ENCODE measurements around the gene CTR9.

The CTR9 gene

DNA sequence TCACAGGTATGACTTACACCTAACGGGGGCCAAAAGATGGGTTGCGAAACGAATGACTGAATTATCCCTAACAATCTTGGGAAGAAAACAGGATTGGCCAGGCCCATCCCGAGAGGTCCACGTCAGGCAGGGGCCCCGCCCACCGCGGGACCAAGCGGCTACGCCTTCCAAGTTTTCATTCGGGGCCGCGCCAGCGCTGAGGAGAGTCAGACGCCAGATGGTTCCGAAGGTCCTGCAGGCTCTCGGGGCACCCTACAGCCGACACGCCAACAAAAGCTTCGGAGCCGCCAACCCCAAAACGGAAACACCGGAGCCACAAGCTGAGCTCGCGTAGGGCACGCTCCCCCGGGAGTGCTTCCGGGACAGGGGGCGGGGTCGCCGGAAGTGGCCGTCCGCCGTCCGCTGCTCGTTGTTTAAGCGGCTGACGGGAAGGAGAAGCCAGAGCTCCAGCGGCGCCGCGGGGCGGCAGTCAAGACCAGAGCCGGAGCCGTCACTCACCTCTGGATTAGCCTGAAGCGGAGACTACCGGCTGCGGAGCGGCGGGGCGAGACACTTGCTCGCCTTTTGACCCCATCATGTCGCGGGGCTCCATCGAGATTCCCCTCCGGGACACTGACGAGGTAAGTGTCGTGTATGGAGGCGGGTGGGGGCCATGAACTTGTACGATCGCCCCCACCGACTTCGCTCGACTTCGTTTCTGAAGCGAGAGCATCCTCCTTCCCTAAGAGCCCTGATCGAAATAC lies at the start of gene CTR9:
Gene CTR9 (plus strand): TSS at position 409 of the 743 bp plus-strand sequence. CDS start 167 bp downstream, at position 576.
- FAIRE-seq: no peak

DNA sequence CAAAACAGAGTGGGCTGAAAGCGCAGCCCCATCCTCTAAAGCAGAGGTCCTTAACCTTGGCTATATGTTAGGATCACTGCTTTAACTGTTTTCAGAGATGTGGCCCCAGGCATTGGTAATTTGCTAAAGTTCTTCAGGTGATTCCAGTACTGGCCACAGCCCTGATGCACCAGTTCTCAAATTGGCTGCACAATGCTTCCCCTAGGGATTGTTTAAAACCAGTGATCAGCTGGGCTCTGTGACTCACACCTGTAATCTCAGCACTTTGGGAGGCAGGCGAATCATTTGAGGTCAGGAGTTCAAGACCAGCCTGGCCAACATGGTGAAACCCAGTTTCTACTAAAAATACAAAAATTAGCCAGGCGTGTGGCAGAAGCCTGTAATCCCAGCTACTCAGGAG lies 49.1 kb upstream of the CTR9 start:
- no peak for FAIRE-seq

DNA sequence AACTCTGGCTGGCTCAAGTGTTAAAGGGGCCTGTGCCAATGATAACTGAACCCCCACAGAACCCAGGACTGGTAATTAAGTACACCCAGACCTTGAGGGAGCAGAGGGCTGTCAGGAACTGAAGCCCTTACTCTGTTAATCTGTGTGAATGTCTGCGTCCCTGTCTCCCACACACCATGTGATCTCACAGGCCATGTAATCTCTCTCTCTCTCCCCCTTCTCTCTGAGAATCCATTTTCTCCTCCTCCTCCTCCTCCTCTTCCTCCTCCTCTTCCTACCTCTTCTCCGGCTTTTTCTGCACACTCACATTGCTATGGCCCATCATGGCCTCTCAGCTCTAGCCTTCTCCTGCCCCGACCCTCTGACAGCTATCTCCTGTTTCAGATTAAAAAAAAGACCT lies 42.9 kb upstream of the CTR9 start:
- no peak for FAIRE-seq

DNA sequence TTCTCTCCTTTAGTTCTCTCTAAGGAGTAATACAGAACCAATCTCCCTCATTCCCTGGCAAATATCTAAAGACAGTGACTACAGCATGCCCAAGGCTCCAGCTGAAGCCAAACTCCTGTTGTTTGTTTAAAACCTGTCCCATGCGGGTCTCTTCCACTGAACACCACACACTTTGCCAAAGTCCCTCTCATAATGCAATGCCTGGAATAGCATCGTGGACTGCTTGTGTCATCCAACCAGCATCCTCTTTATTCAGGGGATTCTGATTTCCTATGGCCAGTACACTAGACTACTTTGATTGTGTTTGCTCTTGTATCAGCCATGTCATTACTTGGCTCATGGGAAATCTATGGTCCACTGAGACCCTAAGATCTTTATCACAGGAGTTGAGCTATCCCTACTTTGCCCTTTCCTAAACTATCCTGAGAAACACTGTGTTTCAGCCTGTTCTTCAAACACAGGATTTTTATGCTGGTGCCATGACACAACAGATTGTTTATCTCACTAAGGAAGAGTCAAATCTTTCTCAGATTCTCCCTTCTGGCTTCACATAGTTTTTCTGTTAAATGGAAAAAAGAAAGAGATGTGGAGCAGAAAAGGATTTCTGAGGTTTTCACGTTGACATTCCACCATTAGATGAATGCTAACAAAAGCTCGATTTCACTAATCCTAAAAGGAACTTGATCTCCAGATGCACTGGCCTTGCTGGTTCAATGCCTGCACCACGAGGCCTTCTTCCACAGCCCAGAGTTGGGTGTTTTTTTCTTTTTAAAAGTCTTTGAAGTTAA lies 41.6 kb upstream of the CTR9 start:
- no peak for FAIRE-seq

DNA sequence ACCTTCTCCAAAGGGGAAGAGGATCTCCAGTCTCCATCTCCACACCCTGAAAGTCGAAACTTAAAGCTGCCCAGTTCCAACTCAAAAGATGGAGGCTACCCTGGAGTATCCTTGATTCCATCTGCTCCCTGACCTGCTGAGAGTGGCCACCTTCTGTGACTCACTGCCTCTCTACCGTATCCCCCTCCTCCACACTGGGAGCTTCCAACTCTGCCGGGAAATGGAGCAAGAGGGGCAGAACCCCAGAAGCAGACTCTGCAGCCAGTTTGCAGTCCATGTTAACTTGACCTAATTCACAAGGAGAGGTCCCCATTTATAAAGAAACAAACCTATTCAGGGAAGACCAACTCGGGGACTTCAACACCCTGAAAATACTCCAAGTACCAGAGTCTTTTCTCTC lies 35.5 kb upstream of the CTR9 start:
- no peak for FAIRE-seq

DNA sequence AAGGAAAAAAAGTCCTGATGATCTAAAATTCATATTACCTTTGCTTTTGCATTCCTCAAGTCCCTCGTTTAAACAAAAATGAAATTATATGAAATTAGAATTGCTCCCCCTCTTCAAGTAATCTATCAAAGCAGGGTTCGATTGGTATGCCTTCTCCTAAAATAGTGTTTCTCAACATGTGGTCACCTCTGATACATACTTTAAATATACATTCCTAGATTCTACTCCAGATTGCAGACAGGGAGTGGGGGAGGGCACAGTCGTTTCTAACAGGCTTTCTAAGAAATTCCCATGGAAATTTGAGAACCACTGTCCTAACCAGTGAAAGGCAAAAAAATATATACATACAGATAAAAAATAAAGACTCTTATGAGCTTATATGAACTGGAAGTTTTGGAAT lies 34.9 kb upstream of the CTR9 start:
- FAIRE-seq: no peak

DNA sequence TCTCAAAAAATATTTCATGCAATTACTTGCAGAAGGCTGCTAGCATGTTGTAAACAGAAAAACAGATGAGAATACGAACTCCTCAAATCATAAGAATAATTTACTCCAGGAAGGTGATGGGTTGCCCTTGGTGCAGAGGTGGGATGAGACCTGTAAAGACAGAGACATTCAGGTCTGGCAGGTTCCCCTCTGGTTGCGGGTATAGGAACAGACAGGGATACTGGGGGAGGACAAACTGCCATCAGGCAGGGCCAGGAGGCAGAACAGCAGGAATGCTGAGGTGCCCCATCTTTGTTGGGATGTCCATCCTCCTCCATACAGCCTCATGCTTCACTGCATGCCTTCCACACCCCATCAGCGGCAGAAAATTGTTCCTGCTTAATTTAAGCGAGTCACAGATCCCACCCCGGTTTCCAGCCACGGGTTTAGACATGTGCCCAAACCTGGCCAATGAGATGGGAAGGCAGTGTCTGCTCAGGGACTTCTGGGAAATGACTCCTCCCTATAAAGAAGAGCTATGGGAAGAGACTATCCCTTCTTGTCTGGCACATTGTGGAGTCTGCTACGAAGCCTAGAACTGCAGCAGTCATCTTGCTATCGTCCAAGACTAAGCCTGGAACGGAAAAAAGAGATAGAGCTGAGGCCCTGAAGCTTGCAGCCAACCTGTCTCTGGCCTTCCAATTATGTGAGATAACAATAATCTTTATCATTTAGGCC lies 34.3 kb upstream of the CTR9 start:
- FAIRE-seq: no peak

DNA sequence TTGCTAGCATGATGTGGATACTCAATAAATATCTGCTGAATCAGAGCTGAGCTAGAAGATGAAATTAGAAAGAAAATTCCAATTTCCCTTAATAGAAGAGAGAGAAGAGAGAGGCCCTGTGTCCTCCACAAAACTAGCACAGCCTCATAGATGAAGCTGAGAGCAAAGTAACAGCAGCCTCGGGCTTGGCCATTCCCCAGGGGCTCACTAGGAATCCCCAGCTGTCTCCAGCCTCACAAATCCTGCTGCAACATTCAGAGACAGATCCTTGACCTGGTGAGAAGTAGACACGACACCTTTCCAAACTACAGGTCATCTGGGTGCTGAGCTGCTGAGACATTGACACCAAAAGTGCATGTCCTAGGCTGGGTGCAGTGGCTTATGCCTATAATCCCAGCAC lies 31.4 kb upstream of the CTR9 start:
- no peak for FAIRE-seq

DNA sequence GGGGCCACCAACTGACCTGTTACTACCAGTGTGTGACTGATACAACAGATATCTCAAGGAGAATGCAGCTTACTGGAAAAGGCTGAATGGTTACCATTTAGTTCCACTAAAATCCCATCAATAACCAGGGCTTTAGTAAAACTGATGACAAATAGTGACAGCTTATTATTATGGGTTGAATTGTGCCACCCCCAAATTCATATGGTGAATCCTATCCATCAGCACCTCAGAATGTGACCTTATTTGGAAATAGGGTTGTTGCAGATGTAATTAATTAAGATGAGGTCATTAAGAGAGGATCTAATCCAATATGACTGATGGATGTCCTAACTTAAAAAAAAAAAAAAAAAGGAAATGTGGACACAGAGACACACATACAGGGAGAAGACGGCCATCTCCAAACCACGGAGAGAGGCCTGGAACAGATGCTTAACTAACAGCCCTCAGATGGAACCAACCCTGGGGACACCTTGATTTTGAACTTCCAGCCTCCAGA lies 30.1 kb upstream of the CTR9 start:
- no peak for FAIRE-seq

DNA sequence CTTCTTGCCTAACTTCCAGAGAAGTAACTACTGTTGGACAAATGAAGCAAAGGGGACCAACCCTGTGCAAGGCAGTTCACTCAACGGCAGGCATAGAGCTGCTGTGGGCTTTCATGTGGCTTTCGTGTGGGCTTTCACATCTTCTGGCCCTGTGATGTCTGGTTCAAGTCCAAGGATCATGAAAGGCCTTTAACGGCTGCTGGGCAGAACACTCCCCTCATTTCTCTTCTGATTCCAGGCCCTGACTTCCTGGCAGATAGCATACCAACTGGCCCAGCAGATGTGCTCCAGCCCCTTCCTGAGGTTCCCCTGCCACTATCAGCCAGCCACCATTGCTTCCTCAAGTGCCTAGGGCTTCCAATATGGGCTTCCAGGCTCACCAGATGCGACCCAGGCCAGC lies 28.7 kb upstream of the CTR9 start:
- FAIRE-seq: no peak

DNA sequence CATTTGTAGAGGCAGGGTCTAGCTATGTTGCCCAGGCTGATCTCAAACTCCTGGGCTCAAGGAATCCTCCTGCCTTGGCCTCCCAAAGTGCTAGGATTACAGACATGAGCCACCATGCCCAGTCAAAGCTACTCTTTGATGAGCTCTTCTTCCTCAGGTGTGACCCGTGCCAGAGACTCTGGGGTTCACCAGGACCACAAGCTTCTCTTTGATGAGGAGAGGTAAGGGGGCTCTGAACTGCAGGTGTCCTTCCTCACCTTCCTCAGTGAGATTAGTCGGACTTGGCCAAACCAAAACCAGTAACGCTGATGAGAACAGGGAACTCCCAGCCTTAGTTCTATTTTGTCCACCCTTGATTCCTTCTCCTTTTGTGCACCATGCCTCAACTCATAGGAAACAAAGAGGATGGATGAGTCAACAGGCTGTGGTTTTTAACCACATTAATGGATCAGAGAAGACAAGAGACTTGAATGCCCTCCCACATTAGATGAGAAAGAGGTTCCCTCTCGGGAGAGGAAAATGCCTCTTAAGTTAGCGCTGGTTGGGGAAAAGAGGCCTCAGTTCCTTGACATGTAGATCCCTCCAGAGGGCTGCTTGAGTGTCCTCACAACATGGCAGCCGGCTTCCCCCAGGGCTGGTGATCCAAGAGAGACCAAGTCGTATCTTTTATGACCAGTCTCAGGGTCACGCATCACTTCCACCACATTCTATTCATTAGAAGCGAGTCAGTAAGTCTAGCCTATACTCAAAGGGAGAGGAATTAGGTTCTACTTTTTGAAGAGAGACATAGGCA lies 25.7 kb upstream of the CTR9 start:
- no peak for FAIRE-seq

DNA sequence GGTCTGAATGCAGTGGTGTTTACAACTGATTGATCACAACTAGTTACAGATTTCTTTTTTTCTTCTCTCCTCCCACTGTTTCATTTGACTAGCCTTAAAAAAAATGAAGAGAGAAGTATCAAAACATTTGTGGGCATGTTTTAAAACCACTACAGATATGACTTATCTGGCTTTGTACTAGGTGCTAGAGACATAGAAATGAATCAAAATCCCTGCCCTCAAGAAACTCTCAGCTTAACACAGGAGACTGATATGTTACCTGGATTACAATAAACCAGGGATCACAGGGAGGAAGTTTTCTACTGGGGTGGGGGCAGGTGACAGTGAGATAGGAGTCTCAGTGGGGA lies 25.2 kb upstream of the CTR9 start:
- no peak for FAIRE-seq

DNA sequence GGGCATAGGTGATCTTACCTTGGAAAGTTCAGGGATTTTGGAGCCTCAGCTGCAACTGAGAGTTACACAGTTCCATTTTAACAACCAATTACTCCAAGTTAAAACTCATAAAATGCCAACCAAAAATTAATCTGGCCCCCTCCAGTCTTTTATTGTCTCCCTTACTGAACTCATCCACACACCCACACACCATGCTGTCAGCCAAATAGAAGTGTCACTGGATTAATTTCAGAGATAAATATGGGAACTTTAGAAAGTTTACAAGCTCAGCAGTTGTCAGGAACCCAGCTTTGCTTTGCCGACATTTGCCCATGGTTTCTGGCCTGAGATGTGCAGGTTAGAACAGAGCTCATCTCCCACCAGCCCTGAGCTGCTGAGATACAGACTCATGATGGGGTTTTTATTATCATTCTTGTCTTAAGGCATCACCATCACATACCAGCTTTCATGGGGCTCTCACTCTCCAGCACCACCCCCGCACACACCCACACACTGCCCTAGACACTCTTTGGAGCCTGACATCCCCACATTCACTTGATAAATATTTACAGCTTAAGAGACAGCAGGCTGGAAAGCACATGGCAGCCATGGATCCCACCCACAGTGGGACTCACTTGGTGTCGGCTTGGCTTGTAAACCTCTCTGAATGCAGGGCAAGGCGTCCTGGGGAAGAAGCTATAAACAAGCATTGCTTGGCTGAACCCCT lies 23.7 kb upstream of the CTR9 start:
- FAIRE-seq: no peak

DNA sequence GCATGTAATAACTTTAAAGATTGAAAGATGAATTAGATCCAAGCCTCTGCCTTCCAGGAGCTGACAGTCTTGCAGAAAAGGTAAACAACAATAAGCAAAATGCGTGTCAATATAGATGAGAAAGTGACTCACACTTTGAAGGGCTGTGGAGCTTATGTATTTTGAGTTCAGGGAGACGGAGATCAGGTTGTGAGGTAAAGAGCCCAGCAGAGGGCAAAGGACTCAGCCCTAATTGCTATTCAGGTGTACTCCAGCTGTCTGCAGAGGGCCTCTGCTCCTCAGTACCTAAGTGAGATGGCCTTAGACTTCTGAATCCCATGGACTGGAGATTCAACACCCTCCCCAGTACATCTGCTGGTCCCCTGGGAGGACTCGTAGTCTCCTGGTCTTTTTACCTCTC lies 22.9 kb upstream of the CTR9 start:
- FAIRE-seq: no peak

DNA sequence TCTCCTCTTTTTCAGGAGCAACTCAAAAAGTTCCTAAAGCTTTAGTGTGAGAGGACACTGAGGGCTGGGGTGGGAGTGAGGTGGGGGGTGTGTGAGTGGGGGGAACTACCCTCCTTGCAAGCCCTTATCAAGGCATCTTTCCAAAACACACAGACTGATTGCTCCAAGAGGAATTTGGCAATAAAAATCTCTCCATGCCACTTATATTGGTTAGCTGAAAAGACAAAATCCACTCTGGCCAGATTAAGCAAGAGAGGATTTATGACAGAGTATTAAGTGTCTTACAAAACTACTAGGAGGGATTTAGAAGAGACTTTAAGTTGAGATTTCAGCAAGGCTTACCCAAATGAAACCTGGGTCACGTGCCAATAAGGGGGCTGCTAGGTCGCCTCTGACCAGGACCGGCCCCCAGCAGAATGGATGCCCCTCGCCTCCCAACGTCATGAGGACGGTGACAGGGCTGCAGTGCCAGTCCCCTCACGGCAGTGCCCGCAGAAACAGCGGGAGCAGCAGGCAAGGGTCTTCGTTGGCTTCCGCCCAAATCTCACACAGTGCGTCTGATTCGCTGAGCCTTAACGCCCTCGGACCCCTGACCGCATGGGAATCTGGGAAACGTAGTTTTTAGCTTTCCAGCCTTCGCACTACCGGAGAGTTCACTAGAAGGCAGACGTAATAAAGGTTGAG lies 22.1 kb upstream of the CTR9 start:
- FAIRE-seq: no peak

DNA sequence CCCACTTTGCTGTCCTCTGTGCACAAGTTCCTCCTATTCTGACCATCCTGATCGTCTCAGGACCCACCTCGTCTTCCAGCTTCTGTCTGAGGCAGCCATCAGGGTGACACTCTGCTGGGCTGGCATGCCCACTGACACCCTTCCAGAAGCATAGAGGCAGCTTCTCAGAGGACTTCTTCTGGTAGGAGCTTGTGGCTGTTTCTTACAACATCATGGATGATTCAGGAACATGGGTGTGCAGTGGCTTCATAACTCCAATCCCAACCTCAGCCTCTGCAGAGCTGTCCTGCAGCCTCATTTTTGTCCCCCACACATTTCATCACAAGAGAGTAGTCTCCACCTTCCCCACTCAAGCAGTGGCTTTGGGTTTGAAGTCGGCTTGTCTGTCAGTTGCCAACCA lies 20.9 kb upstream of the CTR9 start:
- FAIRE-seq: no peak

DNA sequence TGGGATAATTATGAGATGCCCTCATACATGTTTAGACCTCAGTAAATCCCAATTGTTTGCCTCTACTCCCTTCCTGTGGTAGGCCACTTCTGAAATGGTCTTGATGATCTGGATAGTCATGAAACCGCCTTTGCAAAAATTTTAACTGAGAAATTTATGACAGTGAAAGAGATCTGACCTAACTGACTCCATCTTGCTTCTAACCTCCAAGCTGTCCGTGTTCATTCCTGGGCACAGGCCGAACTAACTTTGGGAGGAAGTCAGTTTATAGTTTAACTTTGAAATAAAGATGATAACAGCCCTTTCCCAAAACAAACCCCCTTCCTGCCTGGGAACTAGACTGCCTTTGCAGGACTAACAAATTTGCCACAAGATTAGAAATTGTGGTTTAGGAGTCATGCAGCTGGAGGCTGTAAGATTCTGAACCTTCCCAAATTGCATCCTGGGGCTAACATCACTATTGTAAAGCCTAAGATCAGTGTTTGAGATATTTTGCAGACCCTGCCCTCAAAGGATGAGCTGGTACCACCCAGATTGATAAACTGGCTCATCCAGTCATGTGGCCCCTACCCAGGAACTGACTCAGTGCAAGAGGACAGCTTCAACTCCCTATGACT lies 19.9 kb upstream of the CTR9 start:
- no peak for FAIRE-seq

DNA sequence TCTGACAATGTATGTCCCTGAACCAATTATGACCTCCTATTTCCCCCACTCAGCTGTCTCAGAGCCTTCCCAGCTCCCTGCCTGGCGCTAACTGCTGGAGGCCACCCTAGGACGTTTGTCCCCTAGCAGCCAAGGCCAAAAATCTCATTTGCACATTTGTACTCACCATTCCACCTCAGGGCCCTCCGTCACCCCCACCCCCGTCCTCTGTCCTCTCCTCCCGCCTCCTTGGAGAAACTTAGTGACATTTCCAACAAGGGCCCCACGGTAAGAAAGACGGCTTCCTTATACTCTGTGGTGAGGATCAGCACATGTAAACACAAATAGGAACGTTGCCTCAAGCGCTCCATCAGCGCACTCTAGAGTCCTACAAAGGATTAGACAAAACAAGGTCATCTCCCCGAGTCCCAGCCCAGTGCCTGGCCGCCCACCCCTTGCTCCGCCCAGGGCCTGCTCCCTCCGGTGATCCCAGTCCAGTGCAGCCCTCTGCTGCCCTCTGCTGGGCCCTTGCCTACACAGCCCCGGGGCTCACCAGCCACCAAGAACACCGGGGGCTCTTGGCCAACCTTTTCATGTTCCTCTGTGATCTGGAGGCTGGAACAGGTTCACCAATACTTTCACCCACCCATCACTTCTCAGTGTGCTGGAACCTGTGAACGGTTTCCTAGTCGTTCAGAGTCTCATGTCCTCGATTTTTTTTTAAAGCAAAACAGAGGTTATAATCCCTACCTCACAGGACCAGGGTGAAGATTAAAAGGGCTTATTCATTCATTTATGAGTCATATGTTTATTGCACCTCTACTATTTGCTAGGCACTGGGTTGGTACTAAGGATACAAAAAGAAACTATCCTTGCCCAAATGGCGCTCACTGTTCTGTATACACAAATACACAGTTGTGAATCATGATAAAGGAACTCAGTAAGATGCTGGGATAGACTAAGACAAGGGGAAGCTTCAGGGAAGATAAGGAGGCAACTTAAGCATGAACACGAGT lies 15.3 kb upstream of the CTR9 start:
- no peak for FAIRE-seq

DNA sequence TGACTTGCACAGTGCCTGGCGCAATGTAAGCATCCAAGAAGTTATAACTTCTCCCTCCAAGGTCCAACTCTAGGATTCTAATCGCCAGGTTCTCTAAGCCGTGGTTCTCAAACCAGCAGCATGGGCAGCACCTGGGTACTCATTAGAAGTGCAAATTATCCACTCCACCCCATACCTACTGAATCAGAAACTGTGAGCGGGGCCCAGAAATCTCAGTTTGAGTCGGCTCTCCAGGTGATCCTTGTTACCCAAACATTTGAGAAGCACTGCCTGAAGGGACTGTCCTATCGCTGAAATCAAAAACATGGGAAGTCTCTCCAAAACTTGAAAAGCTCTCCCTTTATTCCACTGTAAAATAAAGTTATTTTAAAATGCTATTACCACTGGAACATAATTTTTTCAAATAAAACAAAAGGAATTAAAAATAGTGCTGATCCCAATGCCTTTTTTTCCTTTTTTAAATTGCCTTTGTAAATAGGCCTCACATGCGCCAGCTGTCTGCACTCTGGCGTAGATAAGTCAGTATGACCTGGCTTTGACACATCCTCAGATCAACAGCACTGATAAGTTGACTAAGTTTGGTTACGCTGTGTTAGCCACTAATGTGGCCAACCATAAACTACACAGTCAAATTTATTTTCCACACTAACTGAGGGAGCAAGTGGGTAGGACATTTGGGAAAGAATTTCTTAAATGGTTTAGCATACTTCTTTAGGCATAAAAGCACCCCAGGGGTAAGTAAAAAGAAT lies 8.4 kb upstream of the CTR9 start:
- no peak for FAIRE-seq

Data from islet of Langerhans (tissue), 1 donor.